ENCODE measurements around the gene CUEDC1.

- no peak for TF ChIP-seq POLR2A (IDR thresholded peaks at IDR 0.05)
- TF ChIP-seq POLR2AphosphoS5 (IDR thresholded peaks at IDR 0.05) = no peak
- TF ChIP-seq, protein P1, sequence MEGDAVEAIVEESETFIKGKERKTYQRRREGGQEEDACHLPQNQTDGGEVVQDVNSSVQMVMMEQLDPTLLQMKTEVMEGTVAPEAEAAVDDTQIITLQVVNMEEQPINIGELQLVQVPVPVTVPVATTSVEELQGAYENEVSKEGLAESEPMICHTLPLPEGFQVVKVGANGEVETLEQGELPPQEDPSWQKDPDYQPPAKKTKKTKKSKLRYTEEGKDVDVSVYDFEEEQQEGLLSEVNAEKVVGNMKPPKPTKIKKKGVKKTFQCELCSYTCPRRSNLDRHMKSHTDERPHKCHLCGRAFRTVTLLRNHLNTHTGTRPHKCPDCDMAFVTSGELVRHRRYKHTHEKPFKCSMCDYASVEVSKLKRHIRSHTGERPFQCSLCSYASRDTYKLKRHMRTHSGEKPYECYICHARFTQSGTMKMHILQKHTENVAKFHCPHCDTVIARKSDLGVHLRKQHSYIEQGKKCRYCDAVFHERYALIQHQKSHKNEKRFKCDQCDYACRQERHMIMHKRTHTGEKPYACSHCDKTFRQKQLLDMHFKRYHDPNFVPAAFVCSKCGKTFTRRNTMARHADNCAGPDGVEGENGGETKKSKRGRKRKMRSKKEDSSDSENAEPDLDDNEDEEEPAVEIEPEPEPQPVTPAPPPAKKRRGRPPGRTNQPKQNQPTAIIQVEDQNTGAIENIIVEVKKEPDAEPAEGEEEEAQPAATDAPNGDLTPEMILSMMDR (IDR thresholded peaks at IDR 0.05) = no peak
Measured at GRCh38 chr17:57880086-57880456, 75.1 kb downstream of the CUEDC1 start.
